ENCODE data around the gene GRM4.

The GRM4 gene

DNA sequence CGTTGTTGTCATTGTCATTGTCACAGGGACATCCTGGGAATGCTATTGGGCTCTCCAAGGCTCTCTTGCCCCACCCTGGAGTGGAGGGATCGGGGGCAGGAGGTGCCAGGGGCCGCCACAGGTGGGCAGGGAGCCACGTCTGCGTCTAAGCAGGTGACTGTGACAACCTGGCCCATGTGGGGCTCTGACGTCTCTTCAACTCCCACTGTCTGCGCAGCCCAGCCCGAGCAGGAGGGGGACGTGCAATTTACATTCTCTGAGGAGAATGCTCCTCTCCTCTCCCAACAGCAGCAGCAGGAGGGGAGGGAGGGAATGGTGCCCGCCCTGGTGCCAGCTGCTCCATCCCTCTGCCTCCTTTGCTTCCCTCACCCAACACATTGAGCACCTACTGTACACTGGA, 50.1 kb downstream of the GRM4 start:
- H3K4me3 ChIP-seq (ENCODE audit: low read length), result no peak overlapping the region
- DNase-seq (ENCODE audit: low read depth, low spot score), result no peak

DNA sequence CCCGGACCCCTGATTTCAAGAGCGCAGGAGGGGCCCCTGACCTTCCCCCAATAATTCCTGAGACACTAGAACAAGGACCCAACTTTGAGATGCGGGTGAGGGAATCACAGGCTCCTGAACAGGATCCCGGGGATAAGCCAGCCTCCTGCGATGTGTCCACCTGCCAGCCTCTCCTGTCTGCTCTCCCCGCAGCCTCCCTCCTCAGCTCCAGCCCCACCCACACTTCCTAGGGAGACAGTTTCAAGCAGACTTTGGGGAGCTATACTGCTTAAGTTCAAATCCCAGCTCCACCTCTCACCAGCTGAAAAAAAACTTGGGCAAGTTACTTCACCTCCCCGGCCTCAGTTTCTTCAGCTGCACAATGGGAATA, 50.8 kb downstream of the GRM4 start:
- no peak for DNase-seq (ENCODE audit: low read depth, low spot score)

DNA sequence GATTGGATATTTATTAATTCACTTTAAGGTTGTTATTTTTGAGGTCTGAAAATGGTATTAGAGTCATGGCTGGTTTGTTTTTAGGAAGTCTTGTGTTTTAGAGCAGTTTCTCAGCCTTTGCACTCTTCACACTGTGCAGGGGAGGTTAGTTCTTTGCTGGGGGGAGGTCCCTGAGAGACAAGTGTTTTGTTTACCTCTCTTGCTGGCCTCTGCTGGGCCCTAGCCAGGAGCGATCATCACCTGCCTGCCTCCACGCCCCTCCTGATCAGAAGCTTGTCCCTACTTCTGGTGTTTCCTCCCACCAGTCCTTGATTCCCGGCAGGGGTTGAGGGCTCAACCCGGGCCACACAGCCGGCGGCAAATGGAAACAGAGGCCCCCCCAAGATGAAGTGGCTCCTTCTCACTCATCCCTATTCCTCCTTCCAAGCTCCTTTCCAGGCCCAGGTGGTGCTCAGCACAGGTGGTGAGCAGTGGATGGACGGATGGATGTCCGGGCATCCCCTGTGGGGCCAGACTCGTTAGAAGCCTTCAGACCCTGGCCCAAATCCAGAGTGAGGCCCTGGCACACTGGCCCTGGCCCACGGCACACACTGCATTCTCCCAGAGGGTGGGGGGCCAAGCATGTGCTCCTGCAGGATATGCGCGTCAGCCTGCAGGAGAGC, 51.3 kb downstream of the GRM4 start:
- no peak for DNase-seq (ENCODE audit: low read depth, low spot score)
- no peak overlapping the region for H3K4me3 ChIP-seq (ENCODE audit: low read length)

More for the DNA sequence above, 50.8 kb downstream of the GRM4 start:
- H3K4me3 ChIP-seq (ENCODE audit: low read length), result no peak overlapping the region

DNA sequence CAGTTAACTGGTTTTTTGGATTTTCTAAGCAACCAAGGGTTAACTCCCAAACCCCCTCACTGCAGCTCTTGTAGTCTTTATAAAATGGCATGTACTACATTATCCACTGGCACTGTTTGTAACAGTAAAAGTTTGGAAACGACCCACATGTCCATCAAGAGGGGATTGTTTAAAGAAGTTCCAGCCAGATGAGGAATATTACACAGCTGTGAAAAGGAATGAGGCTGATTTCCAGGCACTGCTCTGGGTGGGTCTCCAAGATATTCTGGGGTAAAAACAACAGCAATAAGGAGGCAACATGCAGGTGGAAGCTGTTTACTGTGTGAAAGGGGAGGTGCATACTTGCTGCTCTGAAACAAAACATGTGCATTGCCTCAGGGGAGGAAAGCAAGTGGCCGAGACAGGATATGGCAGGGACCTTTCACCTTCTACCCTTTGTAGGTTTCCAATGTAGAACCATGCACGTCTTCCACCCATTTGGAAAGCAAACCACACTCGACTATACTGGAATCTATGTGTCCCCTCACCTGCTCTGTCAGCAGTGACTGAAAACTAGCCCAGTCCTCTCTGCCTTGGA, 51.9 kb downstream of the GRM4 start:
- no peak for DNase-seq (ENCODE audit: low read depth, low spot score)
- H3K4me3 ChIP-seq (ENCODE audit: low read length), result no peak overlapping the region

DNA sequence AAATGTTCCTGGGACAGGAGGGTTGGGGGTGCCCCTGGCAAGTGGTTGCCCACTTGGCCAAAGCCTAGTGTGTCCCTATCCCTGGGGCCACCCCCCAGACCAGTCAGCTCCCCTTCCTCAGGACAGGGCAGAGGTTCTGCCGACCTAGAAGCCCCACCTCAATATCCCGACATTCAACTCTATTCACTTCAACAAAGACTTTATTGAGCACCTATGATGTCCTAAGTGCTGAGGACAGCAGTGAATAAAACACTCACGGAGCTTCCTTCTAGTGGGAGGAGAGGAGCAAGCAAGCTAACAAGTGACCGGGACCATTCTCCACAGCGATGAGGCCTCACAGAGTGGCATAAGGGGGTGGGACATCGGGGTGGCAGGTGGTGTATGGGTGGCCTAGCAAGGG, 52.7 kb downstream of the GRM4 start:
- no peak for DNase-seq (ENCODE audit: low read depth, low spot score)
- no peak overlapping the region for H3K4me3 ChIP-seq (ENCODE audit: low read length)

DNA sequence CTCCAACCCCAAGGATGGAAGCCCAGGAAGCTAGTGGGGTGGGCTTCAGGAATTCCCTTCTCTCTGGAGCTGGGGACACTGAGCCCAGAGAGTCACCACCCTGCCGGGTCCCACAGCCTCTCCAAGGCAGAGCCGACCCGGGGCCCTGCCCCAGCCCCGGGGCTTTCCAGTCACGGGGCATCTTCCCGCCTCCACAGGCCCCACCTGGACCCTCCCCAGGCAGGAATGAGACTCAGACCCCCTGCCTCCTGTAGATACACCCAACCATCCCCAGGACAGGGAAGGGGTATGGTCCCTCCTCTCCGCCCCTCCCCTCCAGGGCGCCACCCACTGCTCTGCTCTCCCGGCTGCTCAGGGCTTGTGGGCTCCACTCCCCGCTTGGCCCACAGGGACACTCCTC, 53.3 kb downstream of the GRM4 start:
- DNase-seq (ENCODE audit: low read depth, low spot score), result no peak
- H3K4me3 ChIP-seq (ENCODE audit: low read length), result no peak overlapping the region

DNA sequence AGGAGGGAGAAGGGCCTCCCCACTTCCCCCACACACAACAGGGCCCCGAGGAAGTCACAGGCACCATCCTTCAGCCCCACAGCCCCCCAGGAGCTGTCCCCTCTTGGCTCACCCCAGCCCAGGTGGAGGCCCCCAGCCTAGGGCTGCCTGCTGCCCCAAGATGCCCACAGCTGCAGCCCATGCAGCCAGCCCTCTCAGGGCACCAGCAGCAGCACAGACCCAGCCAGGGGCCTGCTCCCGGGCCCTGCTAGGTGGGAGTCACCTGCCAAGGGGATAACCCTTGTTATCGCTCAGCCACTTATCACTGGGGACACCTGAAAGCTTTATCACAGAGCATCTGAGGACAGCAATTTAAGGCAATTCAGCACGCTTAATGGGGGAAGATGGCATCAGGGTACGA, 55.0 kb downstream of the GRM4 start:
- no peak for DNase-seq (ENCODE audit: low read depth, low spot score)

DNA sequence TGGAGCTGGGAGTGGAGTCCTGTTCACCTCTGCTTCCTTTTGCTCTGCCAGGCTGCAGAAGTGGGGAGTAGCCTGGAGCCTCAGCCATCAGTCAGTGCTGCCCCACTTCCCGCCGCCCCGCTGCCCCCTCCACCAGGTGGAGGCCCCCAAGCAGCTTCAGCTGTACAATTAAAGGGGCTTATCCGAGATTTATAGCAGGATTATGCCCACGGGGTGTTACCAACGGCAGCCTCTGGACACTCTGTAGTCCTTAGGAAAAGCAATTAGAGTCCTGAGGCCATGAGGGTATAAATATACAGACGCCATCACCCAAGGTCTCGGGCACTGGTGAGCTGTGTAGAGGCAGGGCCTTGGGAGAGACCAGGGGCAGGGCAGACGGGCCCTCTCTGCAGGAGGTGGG, 55.4 kb downstream of the GRM4 start:
- H3K4me3 ChIP-seq (ENCODE audit: low read length), result no peak overlapping the region
- DNase-seq (ENCODE audit: low read depth, low spot score), result no peak

More for the DNA sequence above, 55.0 kb downstream of the GRM4 start:
- H3K4me3 ChIP-seq (ENCODE audit: low read length), result no peak overlapping the region

DNA sequence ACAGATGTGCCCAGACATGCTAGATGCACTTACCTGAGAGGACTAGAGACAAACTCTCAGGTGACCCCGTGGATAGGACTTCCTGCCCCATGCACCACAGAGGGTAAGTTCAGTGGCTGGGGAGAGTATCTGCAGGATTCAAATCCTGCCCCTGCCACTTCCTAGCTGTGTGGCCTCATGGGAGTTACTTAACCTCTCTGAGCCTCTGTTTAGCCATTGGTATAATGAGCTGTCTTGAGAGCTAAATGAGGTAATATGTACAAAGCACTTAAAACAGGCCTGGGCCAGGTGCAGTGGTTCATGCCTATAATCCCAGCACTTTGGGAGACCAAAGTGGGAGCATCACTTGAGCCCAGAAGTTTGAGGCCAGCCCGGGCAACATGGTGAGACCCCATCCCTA, 59.3 kb downstream of the GRM4 start:
- DNase-seq (ENCODE audit: low read depth, low spot score), result no peak
- H3K4me3 ChIP-seq (ENCODE audit: low read length), result no peak overlapping the region

DNA sequence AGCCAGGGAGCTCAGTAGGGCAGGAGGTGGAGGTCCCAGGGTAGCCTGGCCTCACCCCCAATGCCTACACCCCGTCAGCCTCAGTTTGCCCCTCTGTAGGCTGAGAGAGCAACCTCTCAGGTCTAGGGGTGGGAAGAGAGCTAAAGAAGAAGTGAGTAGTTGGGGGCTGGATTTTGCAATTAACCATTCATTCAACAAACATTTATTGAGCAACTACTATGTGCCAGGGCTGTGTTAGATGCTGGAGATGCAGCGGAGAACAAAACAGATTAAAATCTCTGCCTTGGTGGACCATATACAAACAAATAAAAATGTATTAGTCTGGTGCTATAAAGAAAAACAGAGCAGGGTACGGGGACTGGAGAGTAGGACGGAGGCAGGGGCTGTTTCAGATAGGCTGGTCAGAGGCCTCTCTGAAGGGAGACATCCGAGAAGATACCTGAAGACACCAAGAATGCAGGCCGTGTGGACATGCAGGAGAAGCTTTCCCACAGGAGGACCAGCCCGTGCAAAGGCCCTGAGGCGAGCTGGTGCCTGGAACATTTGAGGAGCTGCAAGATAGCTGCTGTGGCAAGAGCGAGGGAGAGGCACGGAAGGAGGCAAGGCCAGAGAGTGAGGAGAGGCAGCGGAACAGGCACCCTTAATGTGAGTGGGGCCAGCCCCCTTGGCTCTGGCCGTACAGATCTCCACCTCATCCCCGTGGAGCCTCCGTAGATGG, 60.3 kb downstream of the GRM4 start:
- DNase-seq (ENCODE audit: low read depth, low spot score), result no peak

DNA sequence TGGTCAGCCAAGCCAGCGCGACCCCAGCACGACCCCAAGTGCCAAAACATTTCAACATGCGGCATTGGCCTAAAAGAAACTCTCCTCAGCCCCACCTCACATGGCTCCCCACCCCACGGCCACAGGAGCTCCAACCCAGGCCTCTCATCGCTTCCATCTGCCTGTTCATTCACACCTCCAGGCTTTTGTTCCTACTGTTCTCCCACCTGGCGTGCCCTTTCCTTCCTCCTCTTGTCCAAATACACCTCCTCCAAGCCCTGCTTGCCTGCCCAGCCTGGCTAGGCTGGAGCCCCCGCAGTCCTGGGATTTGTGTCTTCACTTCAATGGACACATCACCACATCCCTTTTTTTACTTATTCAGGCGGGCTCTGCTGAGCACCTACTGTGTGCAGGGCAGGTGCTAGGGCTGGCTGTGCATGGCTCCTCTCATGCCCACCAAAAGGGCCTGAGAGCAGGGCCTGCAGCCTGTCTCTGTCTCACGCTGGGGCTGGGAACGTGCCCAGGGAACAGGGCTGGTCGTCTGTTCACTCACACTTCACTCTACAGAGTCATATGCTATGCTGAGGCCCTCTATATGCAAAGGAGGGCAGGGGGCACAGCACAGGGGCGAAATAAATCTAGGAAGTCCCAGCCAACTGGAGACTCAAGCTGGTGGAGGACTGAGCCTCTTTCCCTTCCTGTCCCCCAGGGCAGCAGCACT, 61.1 kb downstream of the GRM4 start:
- no peak overlapping the region for H3K4me3 ChIP-seq (ENCODE audit: low read length)
- no peak for DNase-seq (ENCODE audit: low read depth, low spot score)

More for the DNA sequence above, 60.3 kb downstream of the GRM4 start:
- no peak overlapping the region for H3K4me3 ChIP-seq (ENCODE audit: low read length)

DNA sequence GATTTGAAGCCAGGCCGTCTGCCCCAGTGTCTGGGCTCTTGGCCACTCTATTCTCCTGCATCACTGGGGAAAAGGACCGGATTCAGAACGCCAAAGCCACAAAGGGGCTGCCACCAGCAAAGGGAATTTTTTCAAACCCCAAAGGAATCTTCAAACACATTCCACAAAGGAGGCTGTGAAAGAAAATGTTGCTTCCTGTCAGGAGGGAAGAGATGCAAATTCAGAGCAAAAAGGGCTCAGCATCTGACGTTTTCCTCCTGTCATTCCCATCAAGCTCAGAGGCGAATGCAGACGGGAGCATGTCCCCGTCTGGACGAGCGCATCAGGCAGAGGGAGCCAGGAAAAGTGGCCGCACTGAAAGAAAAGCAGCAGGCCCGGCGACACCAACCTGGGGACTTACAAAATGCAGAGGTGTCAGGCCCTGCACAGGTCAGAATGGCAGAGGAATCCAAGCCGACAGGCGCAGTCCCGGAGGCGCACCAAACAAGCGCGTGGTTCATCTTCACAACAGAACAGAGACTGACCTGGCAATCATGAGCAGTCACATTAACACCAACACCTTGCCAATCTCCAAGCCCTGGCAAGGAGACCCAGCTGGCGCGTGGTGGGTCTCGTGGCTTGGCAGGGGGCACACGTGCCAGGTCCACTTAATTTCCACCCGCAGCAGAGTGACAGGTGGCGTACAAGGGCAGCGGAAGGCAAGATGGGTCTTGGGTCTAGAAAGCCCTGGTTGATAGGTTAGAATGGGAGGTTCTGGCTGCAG, 62.8 kb downstream of the GRM4 start:
- DNase-seq (ENCODE audit: low read depth, low spot score), result no peak

DNA sequence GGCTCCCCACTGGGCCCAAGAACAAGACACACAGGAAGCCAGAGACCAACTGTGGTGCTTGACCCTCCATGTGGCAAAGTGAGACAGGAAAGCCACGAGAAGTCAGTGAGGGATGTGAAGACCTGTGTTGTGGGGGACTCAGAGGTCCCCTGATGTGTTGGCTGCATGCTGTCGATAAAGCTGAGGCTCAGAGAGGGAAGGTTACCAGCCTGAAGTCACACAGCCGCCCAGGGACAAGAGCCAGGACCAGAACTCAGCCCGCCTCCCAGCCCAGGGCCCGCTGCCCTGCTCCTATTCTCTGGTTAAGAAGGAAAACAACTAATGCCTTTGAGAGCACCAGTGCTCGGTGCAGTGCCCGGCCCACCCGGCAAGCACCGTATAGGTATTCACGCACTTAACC, 63.5 kb downstream of the GRM4 start:
- no peak for DNase-seq (ENCODE audit: low read depth, low spot score)
- H3K4me3 ChIP-seq (ENCODE audit: low read length), result no peak overlapping the region

More for the DNA sequence above, 62.8 kb downstream of the GRM4 start:
- no peak overlapping the region for H3K4me3 ChIP-seq (ENCODE audit: low read length)

DNA sequence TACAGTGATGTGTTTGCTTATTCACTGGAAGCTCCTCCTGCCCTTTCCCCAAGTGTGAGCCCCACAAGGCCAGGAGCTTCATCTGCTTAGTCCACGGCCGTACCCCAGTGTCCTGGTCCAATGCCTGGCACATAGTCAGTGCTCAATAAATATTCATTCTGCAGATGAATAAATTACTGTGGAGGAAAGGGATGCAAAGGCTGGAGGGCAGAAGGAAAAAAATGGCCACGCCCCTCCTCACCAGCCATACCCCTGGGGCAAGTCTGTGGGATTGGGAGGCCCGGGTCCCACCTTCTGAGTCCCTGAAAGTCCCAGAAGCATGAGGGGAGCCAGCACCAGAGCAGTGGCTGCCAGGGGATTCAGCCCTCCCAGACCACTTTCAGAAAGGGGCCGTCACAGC, 65.5 kb downstream of the GRM4 start:
- DNase-seq (ENCODE audit: low read depth, low spot score), result no peak
- no peak overlapping the region for H3K4me3 ChIP-seq (ENCODE audit: low read length)

DNA sequence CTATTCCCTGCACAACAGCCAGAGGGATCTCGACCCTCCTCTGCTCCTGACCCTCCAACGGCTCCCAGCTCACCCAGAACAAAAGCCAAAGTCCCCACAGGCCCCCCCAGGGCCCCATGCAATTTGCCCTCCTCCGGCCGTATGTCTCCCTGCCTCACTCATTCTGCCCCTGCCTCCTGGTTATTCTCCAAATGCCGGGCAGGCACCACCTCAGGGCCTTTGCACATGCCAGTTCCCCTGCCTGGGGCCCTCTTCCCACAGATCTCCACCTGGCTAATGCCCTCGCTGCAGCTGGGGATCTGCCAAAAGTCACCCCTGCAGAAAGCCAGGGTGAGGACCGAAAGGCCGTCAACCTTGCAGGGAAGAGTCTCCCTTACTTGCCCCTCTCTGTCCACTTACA, 66.0 kb downstream of the GRM4 start:
- no peak for DNase-seq (ENCODE audit: low read depth, low spot score)

DNA sequence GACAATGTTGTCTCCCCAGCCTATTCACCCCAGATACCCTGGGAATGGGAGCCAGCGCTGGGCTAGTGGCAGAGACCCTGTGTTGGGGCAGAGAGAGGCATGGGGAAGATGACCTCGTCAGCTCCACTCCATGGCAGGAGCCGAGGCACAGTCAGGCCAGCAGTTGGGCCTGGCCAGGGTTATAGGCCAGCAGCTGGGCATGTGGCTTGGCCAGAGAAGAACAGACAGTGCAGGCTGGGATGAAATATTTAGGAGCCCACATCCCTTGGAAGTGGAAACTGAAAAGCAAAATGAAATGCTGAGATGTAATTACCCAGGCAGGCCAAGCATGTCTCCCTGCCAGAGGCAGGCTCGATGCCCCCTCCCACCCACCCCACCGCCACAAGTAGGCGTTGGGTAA, 70.0 kb downstream of the GRM4 start:
- no peak for DNase-seq (ENCODE audit: low read depth, low spot score)
- no peak overlapping the region for H3K4me3 ChIP-seq (ENCODE audit: low read length)

More for the DNA sequence above, 66.0 kb downstream of the GRM4 start:
- no peak overlapping the region for H3K4me3 ChIP-seq (ENCODE audit: low read length)

DNA sequence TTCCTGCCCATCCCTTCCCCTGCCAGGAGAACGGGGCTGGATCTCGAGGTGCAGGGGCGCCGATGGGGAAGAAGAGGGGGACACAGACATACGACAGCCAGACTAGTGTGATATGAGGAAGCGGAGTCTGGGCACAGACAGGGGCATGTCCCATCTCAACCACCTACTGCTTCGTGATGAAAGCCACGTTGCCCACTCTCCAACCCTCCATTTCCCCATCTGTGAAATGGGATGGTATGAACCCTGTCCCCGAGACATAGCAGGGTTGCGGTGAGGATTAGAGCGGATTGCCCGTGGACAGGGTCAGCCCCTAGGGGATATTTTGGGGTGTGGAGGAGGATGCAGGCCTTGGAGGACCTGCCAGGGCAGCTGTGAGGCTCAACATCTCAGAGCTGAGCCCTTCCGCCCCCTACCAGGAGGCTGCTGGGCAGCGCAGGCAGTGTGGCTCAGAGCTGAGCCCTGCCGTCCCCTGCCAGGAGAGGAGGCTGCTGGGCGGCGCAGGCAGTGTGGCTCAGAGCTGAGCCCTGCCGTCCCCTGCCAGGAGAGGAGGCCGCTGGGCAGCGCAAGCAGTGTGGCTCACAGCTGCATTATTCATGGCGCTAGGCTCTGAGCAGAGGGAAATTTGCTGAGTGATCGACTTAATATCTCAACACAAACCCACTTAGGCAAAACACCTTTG, 71.7 kb downstream of the GRM4 start:
- no peak overlapping the region for H3K4me3 ChIP-seq (ENCODE audit: low read length)
- no peak for DNase-seq (ENCODE audit: low read depth, low spot score)

DNA sequence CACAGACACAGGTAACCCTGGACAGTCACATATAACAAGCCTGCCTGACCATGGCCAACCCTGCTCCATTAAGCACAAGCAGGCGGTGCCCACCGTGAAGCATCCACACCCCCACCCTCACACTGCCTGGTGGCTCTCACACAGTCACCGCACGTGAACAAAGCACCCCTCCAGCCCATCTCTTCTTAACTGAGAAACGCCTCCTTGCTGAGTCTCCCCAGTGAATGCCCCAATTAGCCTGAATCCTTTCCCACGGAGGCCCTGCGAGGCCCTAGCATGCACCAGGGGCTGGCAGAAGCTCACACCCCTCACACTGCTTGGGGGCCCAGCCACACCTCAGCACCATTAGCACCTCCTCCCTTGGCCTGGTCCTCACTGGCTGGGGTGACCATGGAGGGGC, 72.3 kb downstream of the GRM4 start:
- no peak overlapping the region for H3K4me3 ChIP-seq (ENCODE audit: low read length)
- DNase-seq (ENCODE audit: low read depth, low spot score), result no peak

DNA sequence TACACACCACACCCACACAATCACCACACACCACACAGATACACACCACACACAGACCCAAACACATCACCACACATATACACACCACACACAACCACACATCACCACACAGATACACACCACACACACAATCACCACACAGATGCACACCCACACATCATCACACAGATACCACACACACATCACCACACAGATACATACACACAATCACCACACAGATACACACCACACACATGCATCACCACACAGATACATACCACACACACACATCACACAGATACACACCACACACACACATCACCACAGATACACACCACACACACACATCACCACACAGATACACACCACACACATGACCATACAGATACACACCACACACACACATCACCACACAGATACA, 73.2 kb downstream of the GRM4 start:
- DNase-seq (ENCODE audit: low read depth, low spot score), result no peak

More for the DNA sequence above, 73.2 kb downstream of the GRM4 start:
- no peak overlapping the region for H3K4me3 ChIP-seq (ENCODE audit: low read length)

Measured in Jurkat, Clone E6-1 (cell line).